ENCODE data around the gene CACNA2D1.

DNA sequence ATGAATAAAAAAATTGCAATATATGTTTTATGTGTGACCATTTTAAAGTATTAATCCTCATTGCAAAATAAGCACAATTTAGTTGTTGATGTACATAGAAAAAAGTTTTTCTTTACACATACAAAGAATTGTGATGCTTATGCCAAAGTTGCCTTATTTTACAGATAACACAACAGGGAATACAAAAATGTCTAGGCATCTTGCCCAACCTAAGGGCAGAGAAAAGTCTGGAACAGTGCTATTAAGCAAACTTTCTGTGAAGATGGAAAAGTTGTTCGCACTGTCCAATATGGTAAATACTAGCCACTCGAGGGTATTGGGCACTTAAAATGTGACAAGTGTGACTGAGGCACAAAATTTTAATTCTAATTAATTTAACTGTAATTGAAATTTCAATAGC, 483.6 kb downstream of the CACNA2D1 start:
- TF ChIP-seq, protein P1, sequence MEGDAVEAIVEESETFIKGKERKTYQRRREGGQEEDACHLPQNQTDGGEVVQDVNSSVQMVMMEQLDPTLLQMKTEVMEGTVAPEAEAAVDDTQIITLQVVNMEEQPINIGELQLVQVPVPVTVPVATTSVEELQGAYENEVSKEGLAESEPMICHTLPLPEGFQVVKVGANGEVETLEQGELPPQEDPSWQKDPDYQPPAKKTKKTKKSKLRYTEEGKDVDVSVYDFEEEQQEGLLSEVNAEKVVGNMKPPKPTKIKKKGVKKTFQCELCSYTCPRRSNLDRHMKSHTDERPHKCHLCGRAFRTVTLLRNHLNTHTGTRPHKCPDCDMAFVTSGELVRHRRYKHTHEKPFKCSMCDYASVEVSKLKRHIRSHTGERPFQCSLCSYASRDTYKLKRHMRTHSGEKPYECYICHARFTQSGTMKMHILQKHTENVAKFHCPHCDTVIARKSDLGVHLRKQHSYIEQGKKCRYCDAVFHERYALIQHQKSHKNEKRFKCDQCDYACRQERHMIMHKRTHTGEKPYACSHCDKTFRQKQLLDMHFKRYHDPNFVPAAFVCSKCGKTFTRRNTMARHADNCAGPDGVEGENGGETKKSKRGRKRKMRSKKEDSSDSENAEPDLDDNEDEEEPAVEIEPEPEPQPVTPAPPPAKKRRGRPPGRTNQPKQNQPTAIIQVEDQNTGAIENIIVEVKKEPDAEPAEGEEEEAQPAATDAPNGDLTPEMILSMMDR (IDR thresholded peaks at IDR 0.05) = no peak
- TF ChIP-seq POLR2A (IDR thresholded peaks at IDR 0.05) = no peak
